NB4 (cell line): Measurements from ENCODE around the gene RCAN2.

ENCODE experiments used
- CTCF ChIP-seq: IDR thresholded peaks from one replicate; pipeline ENCODE4 v1.5.1; 2012; ENCODE audit warnings: low read depth, low read length
- MYC ChIP-seq: IDR thresholded peaks from 2 replicates; pipeline ENCODE4 v1.6.1; 2011; ENCODE audit warnings: low read depth, low read length
- POLR2A ChIP-seq: IDR thresholded peaks from 2 replicates; pipeline ENCODE4 v1.6.1; 2011; ENCODE audit warnings: mild to moderate bottlenecking; ENCODE audit not compliant: insufficient read length; ENCODE audit errors: extremely low read depth

- no peak for TF ChIP-seq CTCF
- TF ChIP-seq MYC: no peak
- no peak for TF ChIP-seq POLR2A
These were observed 236.9 kb downstream of the RCAN2 start for GRCh38 chr6:46254331-46254730.
